Epithelial cell of esophagus (primary cell): Measurements from ENCODE around the gene ZCCHC17.
A peak's percentile ranks its signal among the peaks of the same experiment; 100 is the strongest.
"Not testable (repeated sequence)": the region's sequence is repeated elsewhere in the genome, so short reads cannot be mapped to it uniquely, and the experiment has no call there.

Experiments
- DNase-seq: peaks from one replicate; pipeline ENCODE4 v3.0.0; 2010; ENCODE audit warnings: low read depth
- H3K4me3 ChIP-seq: 2 replicates; pipeline ENCODE4 v1.5.1; 2011; ENCODE audit warnings: mild to moderate bottlenecking, low read length, control low read depth
- CTCF ChIP-seq: IDR thresholded peaks from 2 replicates; pipeline ENCODE4 v1.5.1; 2011; ENCODE audit warnings: low read depth, mild to moderate bottlenecking, low read length, control low read depth, inconsistent platforms; ENCODE audit not compliant: insufficient read depth; ENCODE audit errors: missing control alignments

Gene ZCCHC17

DNA sequence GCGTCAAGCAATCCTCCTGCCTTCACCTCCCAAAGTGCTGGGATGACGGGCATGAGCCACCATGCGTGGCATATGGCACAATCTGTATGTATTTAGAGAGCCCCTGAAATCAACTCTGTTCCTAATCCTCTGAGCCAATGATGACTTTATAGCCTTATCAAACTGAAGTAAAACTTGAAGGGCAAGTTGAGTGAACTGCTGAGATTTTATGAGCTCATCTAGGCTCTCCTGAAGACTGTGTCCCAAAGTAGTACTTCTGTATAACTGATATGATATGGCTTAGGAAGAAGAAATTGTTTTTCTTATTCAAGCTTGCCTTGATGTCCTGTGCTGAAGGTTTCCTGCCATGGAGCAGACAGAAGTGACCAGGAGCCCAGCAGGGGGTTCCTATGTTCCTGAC, 33.4 kb upstream of the ZCCHC17 start:
- no peak for DNase-seq
- TF ChIP-seq CTCF, result no peak
- H3K4me3 ChIP-seq, result no peak overlapping the region

DNA sequence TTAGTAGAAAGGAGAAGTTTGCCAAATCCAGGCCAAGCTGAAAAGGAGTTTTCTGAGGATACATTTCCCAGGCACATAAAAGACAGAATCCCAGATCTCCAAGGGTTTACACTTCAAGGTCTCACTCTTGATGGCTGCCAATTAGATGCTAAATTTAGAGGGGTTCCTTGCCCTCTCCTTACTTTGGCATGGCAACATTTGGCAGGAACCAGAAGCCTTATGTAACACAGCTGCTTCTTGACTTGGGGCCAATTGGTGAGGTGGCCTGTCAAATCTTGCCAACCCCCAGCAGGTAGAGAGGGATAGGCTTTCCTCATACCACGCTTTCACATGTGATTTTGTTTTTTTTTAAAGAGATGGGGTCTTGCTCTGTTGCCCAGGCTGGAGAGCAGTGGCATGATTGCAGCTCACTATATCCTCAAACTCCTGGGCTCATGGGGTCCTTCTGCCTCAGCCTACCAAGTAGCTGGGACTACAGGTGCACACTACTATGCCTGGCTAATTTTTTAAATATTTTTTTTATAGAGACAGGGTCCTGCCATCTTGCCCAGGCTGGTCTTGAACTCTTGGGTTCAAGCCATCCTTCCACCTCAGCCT, 31.9 kb upstream of the ZCCHC17 start:
- no peak overlapping the region for H3K4me3 ChIP-seq
- no peak for TF ChIP-seq CTCF
- no peak for DNase-seq

- H3K4me3 ChIP-seq, result no peak overlapping the region
- no peak for DNase-seq
- no peak for TF ChIP-seq CTCF
Measured at GRCh38 chr1:31266547-31266946, 30.3 kb upstream of the ZCCHC17 start.

GRCh38 chr1:31272369-31272768, 24.5 kb upstream of the ZCCHC17 start:
- H3K4me3 ChIP-seq, result no peak overlapping the region
- no peak for DNase-seq
- no peak for TF ChIP-seq CTCF

DNA sequence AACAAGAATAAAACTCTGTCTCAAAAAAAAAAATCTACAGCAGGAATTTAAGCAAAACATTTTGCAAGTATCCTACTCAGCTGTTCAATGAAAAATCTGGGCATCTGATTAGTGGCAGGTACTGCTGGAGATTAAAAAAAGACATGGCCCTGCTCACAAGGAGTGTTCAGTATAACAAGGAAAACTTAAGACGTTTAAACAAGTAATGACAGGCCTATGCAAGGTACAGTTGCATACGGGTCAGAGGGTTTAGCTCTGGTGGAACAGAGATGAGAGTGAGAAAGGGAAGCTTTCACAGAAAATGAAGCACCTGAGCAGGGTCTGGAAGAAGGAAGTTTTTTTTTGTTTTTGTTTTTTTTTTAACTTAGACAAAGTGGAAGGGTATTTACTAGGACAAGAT, 23.2 kb upstream of the ZCCHC17 start:
- no peak for TF ChIP-seq CTCF
- no peak overlapping the region for H3K4me3 ChIP-seq
- peak; percentile 51 for DNase-seq

DNA sequence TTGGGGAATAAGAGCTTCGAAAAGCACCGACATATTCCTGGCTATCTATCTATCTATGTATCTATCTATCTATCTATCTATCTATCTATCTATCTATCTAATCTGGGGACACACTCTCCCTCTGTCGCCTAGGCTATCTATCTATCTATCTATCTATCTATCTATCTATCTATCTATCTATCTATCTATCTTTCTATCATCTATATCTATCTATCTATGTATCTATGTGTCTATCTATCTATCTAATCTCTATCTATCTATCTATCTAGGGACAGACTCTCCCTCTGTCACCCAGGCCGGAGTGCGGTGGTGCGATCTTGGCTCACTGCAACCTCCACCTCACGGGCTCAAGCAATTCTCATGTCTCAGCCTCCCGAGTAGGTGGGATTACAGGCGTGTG, 14.4 kb upstream of the ZCCHC17 start:
- H3K4me3 ChIP-seq, DNase-seq: not testable (repeated sequence)

GRCh38 chr1:31287791-31288190, 9.0 kb upstream of the ZCCHC17 start:
- DNase-seq, H3K4me3 ChIP-seq: not testable (repeated sequence)

GRCh38 chr1:31289021-31289420, 7.8 kb upstream of the ZCCHC17 start:
- no peak overlapping the region for H3K4me3 ChIP-seq
- no peak for DNase-seq
- TF ChIP-seq CTCF, result no peak
